Smooth muscle cell of the brain vasculature (primary cell): ENCODE results near the gene HSFX4.
"Not testable (repeated sequence)": the region's sequence is repeated elsewhere in the genome, so short reads cannot be mapped to it uniquely, and the experiment has no call there.

Source experiments
- DNase-seq: peaks from one replicate; pipeline ENCODE4 v3.0.0-alpha.2; 2012; ENCODE audit warnings: low read depth, low spot score

HSFX4 gene, protein sequence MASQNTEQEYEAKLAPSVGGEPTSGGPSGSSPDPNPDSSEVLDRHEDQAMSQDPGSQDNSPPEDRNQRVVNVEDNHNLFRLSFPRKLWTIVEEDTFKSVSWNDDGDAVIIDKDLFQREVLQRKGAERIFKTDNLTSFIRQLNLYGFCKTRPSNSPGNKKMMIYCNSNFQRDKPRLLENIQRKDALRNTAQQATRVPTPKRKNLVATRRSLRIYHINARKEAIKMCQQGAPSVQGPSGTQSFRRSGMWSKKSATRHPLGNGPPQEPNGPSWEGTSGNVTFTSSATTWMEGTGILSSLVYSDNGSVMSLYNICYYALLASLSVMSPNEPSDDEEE

DNA sequence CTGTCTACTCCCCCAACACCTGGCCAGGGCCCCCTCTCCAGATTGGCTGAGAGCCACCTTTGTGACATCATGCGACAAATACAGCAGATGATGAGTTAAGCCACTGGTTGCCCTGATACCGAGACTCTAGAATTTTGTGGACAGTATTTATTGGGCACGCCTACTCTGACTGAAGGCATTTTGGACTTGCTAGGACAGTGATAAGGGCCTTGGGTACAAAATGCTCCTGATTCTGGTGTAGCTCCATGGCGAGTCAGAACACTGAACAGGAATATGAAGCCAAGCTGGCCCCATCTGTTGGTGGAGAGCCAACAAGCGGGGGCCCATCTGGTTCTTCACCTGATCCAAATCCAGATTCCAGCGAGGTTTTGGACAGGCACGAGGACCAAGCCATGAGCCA, at the start of gene HSFX4:
HSFX4 (plus strand) TSS at position 174 of the 400 bp plus-strand sequence; CDS start at position 246, 72 bp downstream.
- DNase-seq: not testable (repeated sequence)

GRCh38 chrX:149881081-149881711, 48.2 kb upstream of the HSFX4 start, which contains the start of gene MAGEA8:
MAGEA8 (plus strand) TSS chrX:149881183; CDS start chrX:149884273, 3,090 bp downstream.
- DNase-seq: no peak

DNA sequence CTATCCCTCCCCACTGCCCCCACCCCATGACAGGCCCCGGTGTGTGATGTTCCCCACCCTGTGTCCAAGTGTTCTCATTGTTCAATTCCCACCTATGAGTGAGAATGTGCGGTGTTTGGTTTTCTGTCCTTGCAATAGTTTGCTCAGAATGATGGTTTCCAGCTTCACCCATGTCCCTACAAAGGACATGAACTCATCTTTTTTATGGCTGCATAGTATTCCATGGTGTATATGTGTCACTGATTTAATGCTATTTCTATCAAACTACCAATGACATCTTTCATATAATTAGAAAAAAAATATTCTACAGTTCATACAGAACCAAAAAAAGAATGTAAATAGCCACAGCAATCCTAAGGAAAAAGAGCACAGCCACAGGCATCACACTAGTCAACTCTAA, 38.5 kb upstream of the HSFX4 start:
- not testable (repeated sequence) for DNase-seq

- no peak for DNase-seq
Measured at GRCh38 chrX:149898554-149898953, 30.8 kb upstream of the HSFX4 start.

- DNase-seq: peak; percentile 3
Measured at GRCh38 chrX:149903889-149904748, 25.3 kb upstream of the HSFX4 start.

- no peak for DNase-seq
Measured at GRCh38 chrX:149908308-149908707, 21.1 kb upstream of the HSFX4 start.

DNA sequence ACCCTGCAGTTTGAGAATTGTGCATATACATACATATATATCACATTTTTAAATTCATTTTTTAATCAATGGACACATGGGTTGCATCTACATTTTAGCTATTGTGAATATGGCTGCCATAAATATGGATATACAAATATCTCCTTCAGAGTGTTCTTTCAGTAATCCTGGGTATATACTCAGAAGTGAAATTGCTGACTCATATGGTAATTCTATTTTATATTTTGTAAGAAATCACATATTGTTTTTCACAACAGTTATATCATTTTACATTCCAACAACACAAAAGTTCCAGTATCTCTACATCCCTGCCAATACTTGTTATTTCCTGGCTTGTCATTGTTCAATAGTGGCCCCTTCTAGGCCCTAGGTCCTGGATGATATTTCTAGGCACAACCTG, 20.6 kb upstream of the HSFX4 start:
- DNase-seq: no peak

DNA sequence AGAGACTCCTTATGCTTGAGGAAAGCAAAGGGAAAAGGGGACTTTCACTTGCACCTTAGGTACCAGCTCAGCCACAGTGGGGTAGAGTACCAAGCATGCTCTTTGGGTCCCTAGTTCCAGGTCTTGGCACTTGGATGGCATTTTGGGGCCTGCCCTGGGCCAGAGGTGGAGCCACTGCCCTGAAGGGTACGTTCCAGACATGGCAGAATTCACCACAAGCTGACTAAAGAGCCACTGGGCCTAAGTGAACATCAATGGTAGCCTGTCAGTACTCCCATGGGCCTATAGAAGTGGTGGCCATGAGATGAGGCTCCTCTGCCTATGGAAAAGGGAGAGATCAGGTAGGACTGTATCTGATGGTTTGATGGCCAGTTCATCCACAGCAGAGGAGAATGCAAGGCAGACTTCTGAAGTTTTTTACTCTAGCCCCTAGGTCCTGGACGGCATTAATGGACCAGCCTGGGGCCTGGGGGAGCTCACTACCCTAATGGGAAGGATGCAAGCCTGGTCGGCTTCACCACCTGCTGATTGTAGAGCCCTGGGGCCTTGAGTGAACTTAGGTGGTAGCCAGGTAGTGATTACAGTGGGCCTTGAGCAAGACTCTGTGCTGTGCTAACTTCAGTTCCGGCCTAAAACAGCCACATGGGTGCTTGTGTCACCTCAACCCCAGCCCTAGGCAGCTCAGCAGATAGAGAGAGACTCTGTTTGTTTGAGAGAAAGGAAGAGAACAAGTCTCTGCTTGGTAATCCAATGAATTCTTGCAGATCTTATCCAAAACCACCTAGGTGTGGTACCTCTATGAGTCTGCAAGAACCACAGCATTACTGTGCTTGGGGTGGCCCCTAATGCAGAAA, 19.8 kb upstream of the HSFX4 start:
- DNase-seq: no peak

DNA sequence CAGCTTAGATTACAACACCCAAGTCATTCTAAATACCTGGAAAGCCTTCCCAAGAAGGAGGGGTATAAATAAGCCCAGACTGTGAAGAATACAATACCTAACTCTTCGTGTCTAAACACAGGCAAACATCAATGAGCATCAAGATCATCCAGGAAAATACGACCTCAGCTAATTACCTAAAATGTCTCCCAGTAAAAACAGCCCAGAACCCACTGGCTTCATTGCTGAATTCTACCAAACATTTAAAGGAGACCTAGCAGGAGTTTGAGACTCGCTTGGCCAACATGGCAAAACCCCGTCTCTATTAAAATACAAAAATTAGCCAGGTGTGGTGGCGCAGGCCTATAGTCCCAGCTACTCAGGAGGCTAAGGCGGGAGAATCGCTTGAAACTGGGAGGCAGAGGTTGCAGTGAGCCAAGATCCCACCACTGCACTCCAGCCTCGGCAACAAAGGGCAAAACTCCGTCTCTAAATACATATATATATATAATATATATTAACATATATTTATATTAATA, 19.1 kb upstream of the HSFX4 start:
- no peak for DNase-seq

- DNase-seq: no peak
Measured at GRCh38 chrX:149916745-149917392, 12.5 kb upstream of the HSFX4 start.

- DNase-seq: not testable (repeated sequence)
Measured at GRCh38 chrX:149923836-149924235, 5.5 kb upstream of the HSFX4 start.

- not testable (repeated sequence) for DNase-seq
Measured at GRCh38 chrX:149924434-149924833, 4.9 kb upstream of the HSFX4 start.

DNA sequence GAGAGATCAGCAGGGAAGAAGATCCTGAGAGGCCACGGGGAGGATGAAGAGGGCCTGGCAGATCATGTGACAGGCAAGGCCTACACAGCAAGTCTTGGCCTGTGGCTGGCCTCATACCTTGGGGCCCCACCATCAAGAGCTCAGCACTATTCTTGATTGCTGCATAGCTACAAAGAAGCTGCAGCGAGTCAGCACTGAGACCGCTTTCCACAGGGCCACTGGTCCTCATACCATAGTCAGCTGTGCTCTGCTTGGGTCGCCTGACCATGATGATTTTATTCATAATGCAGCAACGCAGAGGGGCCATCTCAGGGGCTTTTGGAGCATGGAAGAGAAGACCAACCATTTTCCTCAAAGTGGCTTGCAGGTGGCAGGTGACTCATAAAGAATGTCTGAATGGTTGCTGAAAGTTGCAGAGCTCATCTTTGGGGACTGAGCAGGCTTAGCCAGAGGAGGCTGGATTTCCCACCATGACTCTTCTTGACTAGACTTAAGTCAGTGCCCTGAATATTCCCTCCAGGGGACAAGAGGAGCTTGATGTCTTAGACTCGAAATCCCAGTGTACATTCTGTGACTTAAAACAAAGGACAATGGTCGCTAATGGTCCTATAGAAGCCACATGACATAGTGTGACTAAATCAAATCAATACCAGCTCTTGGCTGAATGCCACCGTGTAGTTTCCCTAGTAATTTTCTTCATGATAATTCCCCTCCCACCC, 2.0 kb upstream of the HSFX4 start:
- not testable (repeated sequence) for DNase-seq

- DNase-seq: not testable (repeated sequence)
Measured at GRCh38 chrX:149927964-149928258, 1.5 kb upstream of the HSFX4 start.

DNA sequence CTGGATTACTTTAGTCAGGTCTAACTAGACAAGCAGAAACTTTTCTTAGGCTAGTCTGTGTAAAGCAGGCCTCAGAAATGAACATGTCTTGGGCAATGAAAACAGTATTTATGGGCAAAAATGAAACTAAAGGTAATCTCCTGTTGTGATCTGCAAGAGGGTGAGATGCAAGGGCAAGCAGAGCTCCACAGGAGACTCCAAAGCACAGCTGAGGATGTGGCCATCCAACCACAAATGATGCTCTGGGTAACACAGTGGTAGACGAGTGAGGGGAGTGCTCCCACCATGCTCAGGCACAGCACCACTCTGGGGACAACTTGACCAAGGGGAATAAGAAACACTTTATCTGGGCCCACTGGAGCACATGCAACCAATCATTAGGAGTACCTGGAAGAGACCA, 738 bp upstream of the HSFX4 start:
- DNase-seq: not testable (repeated sequence)

- not testable (repeated sequence) for DNase-seq
Measured at GRCh38 chrX:149931355-149931754, 2.0 kb downstream of the HSFX4 start.

- DNase-seq: not testable (repeated sequence)
Measured at GRCh38 chrX:149932150-149932549, 2.8 kb downstream of the HSFX4 start.

DNA sequence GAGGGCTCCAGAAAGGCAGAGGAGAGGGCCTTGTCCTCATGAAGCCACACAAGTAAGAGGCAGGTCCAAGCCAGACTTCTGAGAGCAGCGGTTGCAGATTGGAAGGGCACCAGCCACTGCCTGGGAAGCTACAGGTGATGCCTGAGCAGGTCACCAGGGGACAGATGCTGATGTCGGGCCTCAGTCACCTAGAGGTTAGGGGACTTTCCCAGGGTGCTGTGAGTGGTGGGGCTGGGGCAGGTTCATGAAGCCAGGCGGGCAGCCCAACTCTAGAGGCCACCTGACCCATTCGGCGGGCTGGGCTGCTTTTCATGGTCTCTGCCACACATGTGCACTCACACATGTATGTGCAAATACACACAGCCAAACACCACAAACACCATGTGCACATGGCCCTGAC, 3.6 kb downstream of the HSFX4 start:
- not testable (repeated sequence) for DNase-seq

- DNase-seq: not testable (repeated sequence)
Measured at GRCh38 chrX:149933547-149933946, 4.2 kb downstream of the HSFX4 start.

DNA sequence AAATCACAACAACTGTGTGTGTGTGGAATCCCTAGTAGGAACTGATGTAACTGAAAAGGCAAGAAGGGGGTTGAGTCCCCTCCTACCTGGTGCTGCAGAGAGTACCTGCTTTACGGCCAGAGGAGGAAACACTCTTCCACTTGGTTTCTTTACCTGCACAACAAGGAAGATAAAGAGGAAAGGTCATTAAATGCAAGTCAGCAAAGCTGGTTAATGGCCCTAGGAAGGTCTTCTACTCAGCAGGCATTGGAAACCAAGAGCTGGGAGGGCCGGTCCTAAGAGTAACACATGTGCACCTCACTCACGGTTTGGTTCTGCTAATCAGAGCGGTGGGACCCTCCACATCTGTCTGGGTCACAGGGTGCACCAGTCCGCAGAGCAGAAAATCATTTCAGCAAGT, 8.0 kb downstream of the HSFX4 start:
- not testable (repeated sequence) for DNase-seq
